ENCODE measurements around the gene MCEMP1.

The MCEMP1 gene

DNA sequence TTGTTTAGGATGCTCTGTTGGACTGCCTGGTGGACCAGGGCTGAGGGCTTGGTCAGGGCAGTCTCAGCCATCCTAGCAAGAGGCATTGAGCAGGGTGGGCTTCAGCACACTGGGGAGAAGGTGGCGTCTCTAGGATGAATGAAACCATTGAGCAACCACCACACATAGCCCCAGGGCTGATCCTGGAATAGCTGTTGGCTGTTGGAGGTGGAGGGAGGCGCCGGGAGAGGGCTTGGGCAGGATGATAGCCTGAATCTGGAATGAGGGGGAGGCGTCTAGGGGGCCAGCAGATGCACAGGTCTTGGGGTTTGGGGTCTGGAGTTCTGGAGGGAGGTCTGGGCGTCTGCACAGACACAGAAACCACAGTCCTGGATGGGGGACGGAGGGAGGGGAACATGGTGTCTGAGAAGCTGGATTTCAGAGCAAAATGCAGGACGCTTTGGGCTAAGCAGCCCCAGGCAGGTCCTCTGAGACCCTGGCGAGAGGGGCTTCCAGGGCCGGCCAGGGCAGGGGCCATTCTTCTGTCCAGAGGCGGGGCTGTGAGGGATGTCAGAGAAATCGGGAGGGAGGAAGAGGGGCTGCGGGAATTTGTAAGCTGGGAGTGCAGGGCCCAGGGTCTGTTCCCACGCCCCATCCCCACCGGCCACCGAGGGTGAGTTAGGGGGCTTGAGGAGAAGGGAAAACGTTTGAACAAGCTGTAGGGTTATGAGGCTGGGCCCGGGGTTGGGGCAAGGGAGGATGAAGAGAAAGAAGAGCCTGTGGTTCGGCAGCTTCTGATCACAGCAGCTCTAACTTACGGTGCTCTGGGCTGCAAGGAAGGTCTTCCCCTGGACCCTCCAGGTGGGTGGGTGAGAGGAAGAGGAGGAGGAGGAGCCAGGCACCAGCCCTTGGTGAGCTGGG, 8.9 kb downstream of the MCEMP1 start:
- TF ChIP-seq, protein P1, sequence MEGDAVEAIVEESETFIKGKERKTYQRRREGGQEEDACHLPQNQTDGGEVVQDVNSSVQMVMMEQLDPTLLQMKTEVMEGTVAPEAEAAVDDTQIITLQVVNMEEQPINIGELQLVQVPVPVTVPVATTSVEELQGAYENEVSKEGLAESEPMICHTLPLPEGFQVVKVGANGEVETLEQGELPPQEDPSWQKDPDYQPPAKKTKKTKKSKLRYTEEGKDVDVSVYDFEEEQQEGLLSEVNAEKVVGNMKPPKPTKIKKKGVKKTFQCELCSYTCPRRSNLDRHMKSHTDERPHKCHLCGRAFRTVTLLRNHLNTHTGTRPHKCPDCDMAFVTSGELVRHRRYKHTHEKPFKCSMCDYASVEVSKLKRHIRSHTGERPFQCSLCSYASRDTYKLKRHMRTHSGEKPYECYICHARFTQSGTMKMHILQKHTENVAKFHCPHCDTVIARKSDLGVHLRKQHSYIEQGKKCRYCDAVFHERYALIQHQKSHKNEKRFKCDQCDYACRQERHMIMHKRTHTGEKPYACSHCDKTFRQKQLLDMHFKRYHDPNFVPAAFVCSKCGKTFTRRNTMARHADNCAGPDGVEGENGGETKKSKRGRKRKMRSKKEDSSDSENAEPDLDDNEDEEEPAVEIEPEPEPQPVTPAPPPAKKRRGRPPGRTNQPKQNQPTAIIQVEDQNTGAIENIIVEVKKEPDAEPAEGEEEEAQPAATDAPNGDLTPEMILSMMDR (IDR thresholded peaks at IDR 0.05; ENCODE audit: control insufficient read depth, insufficient read depth, low read depth, low read length, missing control alignments), result no peak
- no peak overlapping the region for H3K4me3 ChIP-seq (ENCODE audit: control insufficient read depth, low read depth, low read length)
- no peak for DNase-seq (ENCODE audit: low read depth)

DNA sequence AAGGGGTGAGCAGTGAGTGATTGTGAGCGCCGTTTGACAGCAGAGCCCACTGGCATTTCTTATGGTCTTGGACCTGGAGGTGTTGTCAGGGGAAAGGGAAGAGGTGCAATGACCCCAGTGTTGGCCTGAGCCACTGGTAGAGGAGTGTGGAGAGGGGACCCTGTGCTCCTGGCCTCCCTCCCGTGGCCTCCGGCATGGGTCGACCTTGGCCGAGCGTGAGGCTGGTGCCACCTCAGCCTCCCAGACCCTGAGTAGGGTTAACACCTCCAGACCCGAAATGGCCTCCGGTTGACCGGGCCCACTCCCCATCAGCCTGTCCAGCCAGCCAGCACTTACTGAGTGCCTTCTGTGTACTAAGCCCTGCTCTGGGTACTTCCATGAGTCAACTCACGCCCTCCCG, 10.3 kb downstream of the MCEMP1 start:
- H3K4me3 ChIP-seq (ENCODE audit: control insufficient read depth, low read depth, low read length), result no peak overlapping the region
- TF ChIP-seq, protein P1 (IDR thresholded peaks at IDR 0.05; ENCODE audit: control insufficient read depth, insufficient read depth, low read depth, low read length, missing control alignments), result no peak
- DNase-seq (ENCODE audit: low read depth), result no peak

DNA sequence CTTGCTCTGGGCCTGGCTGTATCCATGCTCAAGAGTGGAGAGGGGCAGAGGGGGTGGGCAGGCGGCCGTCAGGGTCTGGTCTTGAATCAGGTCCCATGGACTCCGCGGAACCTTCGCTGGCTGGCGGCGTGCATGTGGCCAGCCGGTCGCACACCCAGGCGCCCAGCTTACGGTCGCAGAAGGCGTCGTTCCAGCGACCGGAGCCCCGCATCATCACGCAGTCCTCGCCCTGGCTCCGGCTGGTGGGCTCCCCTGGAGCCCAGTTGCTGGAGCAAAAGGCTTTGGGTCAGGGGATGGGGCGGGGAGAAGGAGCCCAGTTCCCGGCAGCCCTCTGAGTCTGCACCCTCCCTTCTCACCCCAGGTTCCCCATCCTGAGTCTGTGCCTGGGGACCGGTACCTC, 12.3 kb downstream of the MCEMP1 start:
- H3K4me3 ChIP-seq (ENCODE audit: control insufficient read depth, low read depth, low read length), result no peak overlapping the region
- no peak for DNase-seq (ENCODE audit: low read depth)
- TF ChIP-seq, protein P1 (IDR thresholded peaks at IDR 0.05; ENCODE audit: control insufficient read depth, insufficient read depth, low read depth, low read length, missing control alignments), result no peak

DNA sequence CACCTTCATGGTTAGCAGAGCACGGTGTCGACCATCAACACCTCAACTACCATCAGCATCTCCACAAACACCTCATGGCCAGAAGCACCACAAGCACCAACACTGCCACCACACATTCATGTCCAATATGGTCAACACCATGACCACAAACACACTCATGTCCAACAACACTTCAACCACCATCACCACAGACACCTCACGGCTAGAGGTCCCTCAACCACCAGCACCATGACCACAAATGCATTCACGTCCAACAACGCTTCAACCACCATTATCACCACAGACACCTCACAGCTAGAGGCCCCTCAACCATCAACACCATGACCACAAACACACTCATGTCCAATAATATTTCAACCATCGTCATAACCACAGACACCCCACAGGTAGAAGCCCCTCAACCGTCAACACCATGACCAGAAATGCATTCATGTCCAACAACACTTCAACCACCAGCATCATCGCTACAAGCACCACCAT, 13.9 kb downstream of the MCEMP1 start:
- no peak for DNase-seq (ENCODE audit: low read depth)
- TF ChIP-seq, protein P1 (IDR thresholded peaks at IDR 0.05; ENCODE audit: control insufficient read depth, insufficient read depth, low read depth, low read length, missing control alignments), result no peak
- no peak overlapping the region for H3K4me3 ChIP-seq (ENCODE audit: control insufficient read depth, low read depth, low read length)

DNA sequence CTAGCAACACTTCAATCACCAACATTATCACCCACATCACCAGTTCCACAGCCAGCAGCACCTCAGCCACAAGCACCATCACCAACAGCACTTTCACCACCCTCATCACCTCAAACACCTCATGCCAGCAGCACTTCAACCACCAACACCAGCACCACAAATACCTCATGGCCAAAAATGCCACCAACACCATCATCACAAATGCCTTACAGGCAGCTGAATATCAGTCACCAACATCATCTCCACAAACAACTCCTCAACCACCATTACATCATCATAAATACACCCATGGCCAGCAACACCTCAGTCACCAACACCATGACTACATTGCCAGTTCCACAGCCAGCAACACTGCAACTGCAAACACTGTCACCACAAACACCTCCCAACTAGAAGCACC, 14.6 kb downstream of the MCEMP1 start:
- TF ChIP-seq, protein P1 (IDR thresholded peaks at IDR 0.05; ENCODE audit: control insufficient read depth, insufficient read depth, low read depth, low read length, missing control alignments), result no peak
- no peak for DNase-seq (ENCODE audit: low read depth)
- no peak overlapping the region for H3K4me3 ChIP-seq (ENCODE audit: control insufficient read depth, low read depth, low read length)

DNA sequence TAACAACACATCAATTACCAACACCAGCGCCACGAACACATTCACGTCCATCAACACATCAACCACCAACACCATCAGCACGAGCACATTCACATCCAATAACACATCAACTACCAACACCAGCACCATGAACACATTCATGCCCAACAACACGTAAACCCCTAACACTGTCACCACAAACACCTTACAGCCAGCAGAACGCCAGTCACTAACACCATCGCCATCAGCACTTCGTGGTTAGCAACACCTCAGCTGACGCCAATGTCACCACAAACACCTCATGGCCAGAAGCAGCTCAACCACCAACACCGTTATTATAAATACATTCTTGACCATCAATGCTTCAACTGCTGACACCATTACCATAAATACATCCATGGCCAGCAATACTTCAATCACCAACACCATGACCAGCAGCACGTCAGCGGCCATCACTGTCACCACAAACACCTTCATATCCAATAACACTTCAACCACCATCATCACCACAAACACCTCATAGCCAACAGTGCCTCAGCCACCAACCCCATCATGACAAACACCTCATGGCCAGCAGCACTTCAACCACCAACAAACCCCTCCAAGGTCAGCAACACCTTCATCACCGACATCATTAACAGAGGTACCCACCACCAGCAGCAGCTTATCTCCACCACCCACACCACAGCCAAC, 15.7 kb downstream of the MCEMP1 start:
- no peak overlapping the region for H3K4me3 ChIP-seq (ENCODE audit: control insufficient read depth, low read depth, low read length)
- TF ChIP-seq, protein P1 (IDR thresholded peaks at IDR 0.05; ENCODE audit: control insufficient read depth, insufficient read depth, low read depth, low read length, missing control alignments), result no peak
- DNase-seq (ENCODE audit: low read depth), result no peak
